Neuron (in vitro differentiated cells): ENCODE results near the gene SUCNR1.
"Not testable (repeated sequence)": the region's sequence is repeated elsewhere in the genome, so short reads cannot be mapped to it uniquely, and the experiment has no call there.

ENCODE experiments used
- H2AFZ ChIP-seq: one replicate; pipeline ENCODE4 v1.6.1; 2013; ENCODE audit warnings: low read depth, mild to moderate bottlenecking, inconsistent platforms, low read length, moderate library complexity
- H3K27me3 ChIP-seq: one replicate; pipeline ENCODE4 v1.6.1; 2013; ENCODE audit warnings: low read length; ENCODE audit not compliant: insufficient read depth
- H3K36me3 ChIP-seq: one replicate; pipeline ENCODE4 v1.6.1; 2013; ENCODE audit warnings: low read length; ENCODE audit not compliant: insufficient read depth
- H3K4me1 ChIP-seq: one replicate; pipeline ENCODE4 v1.6.1; 2013; ENCODE audit warnings: low read length; ENCODE audit not compliant: insufficient read depth
- H3K4me3 ChIP-seq: 2 replicates; pipeline ENCODE4 v1.5.1; 2013; ENCODE audit warnings: mild to moderate bottlenecking, low read length, moderate library complexity
- H3K9me3 ChIP-seq: one replicate; pipeline ENCODE4 v1.6.1; 2013; ENCODE audit warnings: low read length

Gene SUCNR1

DNA sequence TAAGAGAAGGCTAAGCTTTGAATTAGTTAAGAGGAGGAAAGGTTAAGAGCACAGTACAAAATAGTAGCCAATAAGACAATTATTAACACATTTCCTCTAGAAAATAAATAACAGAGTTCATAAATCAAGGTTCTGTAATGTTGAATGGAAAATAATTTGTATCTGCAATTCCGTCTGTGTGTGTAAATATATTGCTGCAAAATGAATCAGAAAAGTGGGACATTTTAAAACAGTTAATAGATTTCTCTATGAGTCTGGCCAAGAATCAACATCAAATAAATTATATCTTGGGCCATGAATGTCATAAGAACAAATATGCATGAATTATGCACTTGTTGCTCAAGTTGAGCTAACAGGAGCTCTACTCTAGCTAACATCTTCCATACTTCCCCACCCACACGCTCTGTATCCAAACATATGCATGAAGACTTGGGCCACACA is 14.2 kb upstream of the SUCNR1 start:
- no peak overlapping the region for H2AFZ ChIP-seq
- no peaks in the 10 kb centered on the region for H3K4me1 ChIP-seq
- no peaks in the 10 kb centered on the region for H3K36me3 ChIP-seq
- H3K27me3 ChIP-seq, result no peaks in the 10 kb centered on the region
- no peak overlapping the region for H3K4me3 ChIP-seq
- no peaks in the 10 kb centered on the region for H3K9me3 ChIP-seq

DNA sequence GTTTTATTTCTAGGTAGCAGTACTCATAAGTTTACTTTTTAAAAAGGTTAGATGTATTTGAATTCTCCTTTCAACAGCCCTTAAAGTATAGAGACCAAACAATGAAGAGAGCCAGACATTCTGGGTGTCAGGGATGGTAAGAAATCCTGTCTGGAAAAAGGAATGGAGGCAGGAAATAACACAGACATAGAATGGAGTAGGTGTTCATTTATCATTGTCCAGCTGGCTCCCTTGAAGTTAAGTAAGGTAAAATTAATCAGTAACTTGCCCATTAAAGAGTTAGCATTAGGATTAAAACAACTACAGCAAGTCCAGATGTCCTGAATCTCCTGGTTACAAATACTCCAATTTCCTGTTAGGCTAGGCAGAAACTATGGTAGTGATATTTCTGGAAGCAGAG is 13.5 kb upstream of the SUCNR1 start:
- H3K9me3 ChIP-seq, result no peaks in the 10 kb centered on the region
- H3K4me1 ChIP-seq, result no peaks in the 10 kb centered on the region
- no peaks in the 10 kb centered on the region for H3K36me3 ChIP-seq
- H2AFZ ChIP-seq, result no peak overlapping the region
- no peak overlapping the region for H3K4me3 ChIP-seq
- no peaks in the 10 kb centered on the region for H3K27me3 ChIP-seq

DNA sequence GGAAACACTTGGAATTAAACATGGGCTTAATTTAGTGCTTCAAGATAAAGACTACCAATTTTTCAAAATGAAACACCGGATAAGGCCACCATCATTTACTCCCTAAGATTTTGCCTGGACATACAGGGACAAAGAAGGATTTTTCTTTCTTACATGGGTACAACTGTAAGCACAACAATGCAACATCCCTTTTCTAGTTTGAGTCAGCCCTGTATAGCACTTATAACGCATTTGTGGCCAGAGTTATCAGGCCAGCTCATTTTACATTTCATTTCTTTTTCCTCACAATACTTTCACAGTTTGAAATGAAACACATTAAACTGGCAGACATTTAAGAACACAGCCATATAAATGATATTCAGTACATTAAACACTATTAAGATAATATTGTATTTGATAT is 9.8 kb upstream of the SUCNR1 start:
- no peak overlapping the region for H3K4me3 ChIP-seq

DNA sequence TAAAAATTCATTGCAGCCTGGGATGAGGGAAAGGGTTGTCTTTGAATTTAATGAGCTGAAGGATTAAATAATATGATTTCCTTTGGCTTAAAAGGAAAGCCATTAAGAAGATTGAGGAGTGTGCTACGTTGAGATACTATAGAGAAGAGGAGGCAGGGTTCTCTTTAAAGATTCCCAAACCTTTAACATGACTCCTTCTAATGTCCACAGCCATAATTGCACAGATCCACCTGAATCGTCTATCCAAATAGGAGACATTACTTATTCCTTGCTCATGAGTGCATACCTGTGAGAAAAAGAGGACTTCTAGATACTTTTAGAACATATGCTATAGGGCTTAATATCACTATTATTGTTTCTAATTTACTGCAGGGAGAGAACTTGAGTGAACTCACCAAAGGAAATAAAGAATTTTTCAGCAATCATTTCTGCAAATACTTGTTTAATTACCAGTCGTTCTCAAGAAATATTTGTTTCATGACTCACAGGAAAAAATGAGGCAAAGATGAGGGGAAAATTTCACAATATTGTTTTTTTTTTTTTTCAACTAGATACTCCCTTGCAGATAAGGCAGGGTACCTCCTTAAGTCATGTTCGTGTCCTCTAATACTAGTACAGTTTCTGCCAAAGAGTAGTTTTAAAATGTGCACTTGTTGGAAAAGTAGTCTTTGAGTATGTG is 8.9 kb upstream of the SUCNR1 start:
- H3K9me3 ChIP-seq, result no peaks in the 10 kb centered on the region
- H3K36me3 ChIP-seq, result no peaks in the 10 kb centered on the region
- H3K4me3 ChIP-seq, result no peak overlapping the region
- H2AFZ ChIP-seq, result no peak overlapping the region
- H3K27me3 ChIP-seq, result no peaks in the 10 kb centered on the region
- no peaks in the 10 kb centered on the region for H3K4me1 ChIP-seq

More for the DNA sequence above, 9.8 kb upstream of the SUCNR1 start:
- Histone ChIP-seq H3K27me3 (no peaks in the 10 kb centered on the region), H2AFZ (no peak overlapping the region), H3K36me3 (no peaks in the 10 kb centered on the region), H3K9me3 (no peaks in the 10 kb centered on the region), H3K4me1 (no peaks in the 10 kb centered on the region)

DNA sequence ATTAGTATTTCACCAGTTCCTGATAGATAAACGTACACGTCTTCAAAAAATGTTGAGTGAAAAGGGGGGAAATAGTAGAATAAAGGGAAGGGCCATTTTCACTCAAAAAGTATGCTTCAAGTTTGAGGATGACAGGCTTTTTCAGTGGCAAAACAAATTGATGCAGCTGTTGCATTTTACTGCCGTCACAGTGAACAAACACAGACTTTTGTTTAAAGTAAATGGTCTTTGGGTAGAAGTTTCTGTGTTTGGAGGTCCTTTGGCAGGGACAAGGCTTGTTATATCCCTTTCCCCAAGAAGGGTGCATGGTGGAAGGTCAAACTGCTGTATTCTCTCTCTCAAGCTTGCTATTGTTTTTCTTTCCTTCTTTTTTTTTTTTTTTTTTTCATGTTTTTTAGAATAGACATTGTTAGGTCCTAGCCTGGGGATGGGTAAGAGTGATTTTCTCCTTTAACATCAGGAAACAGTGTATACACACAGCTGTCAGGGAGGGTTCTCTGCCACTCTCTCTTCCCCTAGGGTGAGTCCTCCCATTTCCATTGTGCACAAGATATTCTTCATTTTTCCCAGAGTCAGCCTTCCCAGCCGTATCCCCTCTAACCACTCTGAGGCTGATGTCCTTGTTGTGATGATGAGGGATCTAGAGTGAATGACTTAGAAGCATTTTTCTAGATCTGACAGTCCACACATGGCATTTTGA is 6.6 kb upstream of the SUCNR1 start:
- no peaks in the 10 kb centered on the region for H3K27me3 ChIP-seq

GRCh38 chr3:151867666-151868065 is 5.8 kb upstream of the SUCNR1 start:
- no peaks in the 10 kb centered on the region for H3K36me3 ChIP-seq
- H2AFZ ChIP-seq, result no peak overlapping the region
- no peaks in the 10 kb centered on the region for H3K4me1 ChIP-seq
- H3K9me3 ChIP-seq, result no peaks in the 10 kb centered on the region
- H3K27me3 ChIP-seq, result no peaks in the 10 kb centered on the region
- no peak overlapping the region for H3K4me3 ChIP-seq

More for the DNA sequence above, 6.6 kb upstream of the SUCNR1 start:
- Histone ChIP-seq H3K36me3 (no peaks in the 10 kb centered on the region), H3K9me3 (no peaks in the 10 kb centered on the region), H2AFZ (no peak overlapping the region), H3K4me3 (no peak overlapping the region), H3K4me1 (no peaks in the 10 kb centered on the region)

DNA sequence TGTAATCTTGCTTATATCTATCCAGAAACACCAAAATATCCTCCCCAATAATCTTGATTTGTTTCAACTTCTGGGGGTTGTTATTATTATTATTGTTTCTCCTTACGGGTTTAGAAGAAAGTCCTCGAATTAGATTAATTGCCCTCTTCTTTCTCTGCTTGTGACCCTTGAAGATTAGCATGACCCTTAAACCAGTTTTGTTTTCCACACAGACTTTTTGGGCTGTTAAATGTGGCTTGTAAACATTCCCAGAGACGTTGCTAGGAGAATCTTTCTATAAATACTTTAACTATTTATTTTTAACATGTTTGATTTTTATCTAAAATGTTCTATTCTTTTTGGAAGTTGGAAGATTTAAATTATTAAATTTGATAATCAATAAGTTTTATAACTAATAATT is 4.3 kb upstream of the SUCNR1 start:
- Histone ChIP-seq H3K36me3 (no peaks in the 10 kb centered on the region), H3K4me3 (no peak overlapping the region), H3K9me3 (no peaks in the 10 kb centered on the region), H3K27me3 (no peaks in the 10 kb centered on the region), H2AFZ (no peak overlapping the region), H3K4me1 (no peaks in the 10 kb centered on the region)

DNA sequence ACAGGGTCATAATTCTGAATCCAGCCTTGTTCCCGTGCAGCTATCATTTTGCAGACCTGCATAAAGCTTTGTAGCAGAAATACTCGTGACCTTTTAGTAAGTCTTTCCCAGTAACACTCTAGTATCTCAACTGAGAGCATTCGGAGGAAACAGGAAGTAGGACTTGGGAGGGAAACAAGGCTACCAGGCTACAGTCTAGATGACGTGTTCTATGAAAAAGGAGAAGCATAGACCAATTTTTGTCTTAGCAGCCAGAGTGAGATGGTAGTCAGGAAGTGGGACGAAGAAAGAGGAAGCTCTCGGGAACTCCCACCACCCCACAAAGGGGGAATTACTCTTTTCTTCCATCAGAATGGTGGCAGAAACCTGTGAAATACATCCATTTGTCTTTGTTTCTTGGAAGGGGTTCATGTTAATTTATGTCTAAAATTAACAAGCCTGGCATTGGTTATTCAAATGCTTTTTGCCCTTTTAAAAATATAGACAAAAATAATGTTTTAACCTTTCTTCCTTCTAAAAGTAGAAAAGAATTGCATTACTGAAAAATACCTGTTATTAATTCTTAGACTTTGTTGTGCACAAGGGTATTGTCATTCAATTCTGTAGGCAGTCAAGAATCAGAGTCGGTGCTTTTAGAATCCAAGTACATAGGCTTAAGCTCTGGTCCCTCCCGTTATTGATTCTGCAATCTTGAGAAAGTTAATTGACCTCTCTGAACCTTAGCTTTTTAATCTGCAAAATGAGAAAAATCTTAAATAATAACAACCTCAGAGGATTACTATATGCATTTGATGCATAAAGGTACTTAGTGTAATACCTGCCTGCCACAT is 1.6 kb upstream of the SUCNR1 start:
- Histone ChIP-seq H3K4me1 (no peaks in the 10 kb centered on the region), H3K9me3 (no peaks in the 10 kb centered on the region), H3K4me3 (no peak overlapping the region), H3K27me3 (no peaks in the 10 kb centered on the region), H2AFZ (no peak overlapping the region), H3K36me3 (no peaks in the 10 kb centered on the region)

DNA sequence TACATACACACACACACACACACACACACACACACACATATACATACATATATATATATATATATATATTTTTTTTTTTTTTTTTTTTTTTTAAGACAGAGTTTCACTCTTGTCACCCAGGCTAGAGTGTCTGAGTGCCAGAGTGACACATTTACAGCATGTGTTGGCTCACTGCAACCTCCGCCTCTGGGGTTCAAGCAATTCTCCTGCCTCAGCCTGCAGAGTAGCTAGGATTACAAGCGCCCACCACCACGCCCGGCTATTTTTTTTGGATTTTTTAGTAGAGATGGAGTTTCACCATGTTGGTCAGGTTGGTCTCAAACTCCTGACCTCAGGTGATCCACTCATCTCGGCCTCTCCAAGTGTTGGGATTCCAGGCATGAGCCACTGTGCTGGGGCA is 636 bp downstream of the SUCNR1 start:
- not testable (repeated sequence) for H3K9me3 ChIP-seq, H2AFZ ChIP-seq, H3K36me3 ChIP-seq, H3K27me3 ChIP-seq, H3K4me1 ChIP-seq, H3K4me3 ChIP-seq

- no peak overlapping the region for H3K4me3 ChIP-seq
- H3K4me1 ChIP-seq, result no peaks in the 10 kb centered on the region
- no peak overlapping the region for H2AFZ ChIP-seq
- no peaks in the 10 kb centered on the region for H3K27me3 ChIP-seq
- H3K36me3 ChIP-seq, result no peaks in the 10 kb centered on the region
- no peaks in the 10 kb centered on the region for H3K9me3 ChIP-seq
Measured at GRCh38 chr3:151875759-151876158, 2.3 kb downstream of the SUCNR1 start.

- no peaks in the 10 kb centered on the region for H3K36me3 ChIP-seq
- no peak overlapping the region for H2AFZ ChIP-seq
- no peaks in the 10 kb centered on the region for H3K27me3 ChIP-seq
- peaks cover 2% of the 10 kb centered on the region for H3K4me1 ChIP-seq
- H3K4me3 ChIP-seq, result no peak overlapping the region
- no peaks in the 10 kb centered on the region for H3K9me3 ChIP-seq
Measured at GRCh38 chr3:151877269-151877668, 3.8 kb downstream of the SUCNR1 start.

DNA sequence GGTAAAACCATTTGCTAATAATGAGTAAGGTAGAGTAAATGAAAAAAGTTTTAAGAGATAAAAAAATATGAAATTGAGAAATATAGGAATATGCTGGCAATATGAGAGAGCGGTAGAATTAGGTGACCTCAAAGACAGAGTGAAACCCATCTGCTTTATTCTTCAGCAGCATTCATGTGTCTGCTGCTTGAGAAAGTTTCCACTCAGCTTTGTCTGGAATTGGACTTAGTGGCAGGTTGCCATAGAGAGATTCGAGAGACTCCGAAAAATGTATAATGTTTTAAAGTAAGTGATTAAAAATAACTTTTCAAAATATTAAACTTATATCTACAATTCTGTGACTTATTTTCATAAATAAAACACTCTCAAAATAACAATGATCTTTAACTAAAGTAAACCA is 5.0 kb downstream of the SUCNR1 start:
- H3K27me3 ChIP-seq, result no peaks in the 10 kb centered on the region
- H3K9me3 ChIP-seq, result no peaks in the 10 kb centered on the region
- no peaks in the 10 kb centered on the region for H3K36me3 ChIP-seq
- no peak overlapping the region for H2AFZ ChIP-seq
- H3K4me1 ChIP-seq, result peaks cover 2% of the 10 kb centered on the region
- H3K4me3 ChIP-seq, result no peak overlapping the region

- no peak overlapping the region for H3K4me3 ChIP-seq
- no peaks in the 10 kb centered on the region for H3K36me3 ChIP-seq
- H3K9me3 ChIP-seq, result no peaks in the 10 kb centered on the region
- H3K27me3 ChIP-seq, result no peaks in the 10 kb centered on the region
- no peak overlapping the region for H2AFZ ChIP-seq
- H3K4me1 ChIP-seq, result peaks cover 2% of the 10 kb centered on the region
Measured at GRCh38 chr3:151879037-151879436, 5.6 kb downstream of the SUCNR1 start.
